MM.1S (cell line): ENCODE data around the gene CDK6.

ENCODE experiments used
- DNase-seq: peaks from one replicate; pipeline ENCODE4 v3.0.0-alpha.2; 2015
- H2AFZ ChIP-seq: fragments of 300-600 bp; sonication (generic); 2 replicates; pipeline ENCODE4 v1.6.0; 2016; ENCODE audit warnings: antibody characterized with exemption, low read length
- H3F3A ChIP-seq: fragments of 300-600 bp; sonication (generic); 2 replicates; pipeline ENCODE4 v1.6.1; 2016; ENCODE audit warnings: mild to moderate bottlenecking, antibody characterized with exemption, low read length, moderate library complexity, mixed read lengths; ENCODE audit not compliant: insufficient read depth
- H3K27ac ChIP-seq: fragments of 300-600 bp; sonication (generic); 2 replicates; pipeline ENCODE4 v1.5.1; 2016; ENCODE audit warnings: mild to moderate bottlenecking, low read length
- H3K27me3 ChIP-seq: fragments of 300-600 bp; sonication (generic); replicated peaks from 2 replicates; pipeline ENCODE4 v1.6.0; 2016; ENCODE audit warnings: low read length; ENCODE audit not compliant: insufficient read depth
- H3K36me3 ChIP-seq: fragments of 300-600 bp; sonication (generic); replicated peaks from 2 replicates; pipeline ENCODE4 v1.6.1; 2016; ENCODE audit warnings: mild to moderate bottlenecking, low read length, mixed read lengths; ENCODE audit not compliant: insufficient read depth
- H3K4me1 ChIP-seq: fragments of 300-600 bp; sonication (generic); 2 replicates; pipeline ENCODE4 v1.6.1; 2016; ENCODE audit warnings: low read length, mixed read lengths
- H3K4me2 ChIP-seq: fragments of 300-600 bp; sonication (generic); 2 replicates; pipeline ENCODE4 v1.6.0; 2016; ENCODE audit warnings: low read depth, low read length
- H3K4me3 ChIP-seq: fragments of 300-600 bp; sonication (generic); 2 replicates; pipeline ENCODE4 v1.5.1; 2016; ENCODE audit warnings: low read length, mixed read lengths
- H3K79me2 ChIP-seq: fragments of 300-600 bp; sonication (generic); 2 replicates; pipeline ENCODE4 v1.6.1; 2016; ENCODE audit warnings: mixed run types, low read length, mixed read lengths
- H3K9ac ChIP-seq: fragments of 300-600 bp; sonication (generic); 2 replicates; pipeline ENCODE4 v1.6.1; 2016; ENCODE audit warnings: low read length, mixed read lengths
- H3K9me2 ChIP-seq: fragments of 300-600 bp; sonication (generic); replicated peaks from 2 replicates; pipeline ENCODE4 v1.6.1; 2016; ENCODE audit warnings: mild to moderate bottlenecking, low read length, mixed read lengths; ENCODE audit not compliant: insufficient read depth
- H3K9me3 ChIP-seq: fragments of 300-600 bp; sonication (generic); replicated peaks from 2 replicates; pipeline ENCODE4 v1.6.1; 2016; ENCODE audit warnings: mild to moderate bottlenecking, low read length, mixed read lengths; ENCODE audit not compliant: insufficient read depth
- H4K20me1 ChIP-seq: fragments of 300-600 bp; sonication (generic); 2 replicates; pipeline ENCODE4 v1.6.1; 2016; ENCODE audit warnings: mild to moderate bottlenecking, low read length, moderate library complexity, mixed read lengths; ENCODE audit not compliant: insufficient read depth
- CTCF ChIP-seq: fragments of 300-600 bp; sonication (generic); IDR thresholded peaks from 2 replicates; pipeline ENCODE4 v1.5.1; 2016; ENCODE audit warnings: antibody characterized with exemption, low read length, mixed read lengths
- EZH2 ChIP-seq: fragments of 300-600 bp; sonication (generic); optimal IDR thresholded peaks from 2 replicates; pipeline ENCODE3; 2017; ENCODE audit warnings: low read depth, mild to moderate bottlenecking, antibody characterized with exemption, low read length, mixed read lengths
- EZH2phosphoT487 ChIP-seq: fragments of 300-600 bp; sonication (generic); IDR thresholded peaks from 2 replicates; pipeline ENCODE4 v1.6.1; 2018; ENCODE audit warnings: antibody characterized with exemption, low read length

The CDK6 gene

GRCh38 chr7:92652536-92652935 lies 183.8 kb downstream of the CDK6 start:
- H3K27ac ChIP-seq, result no peak overlapping the region
- peaks cover 44% of the 10 kb centered on the region for H3K79me2 ChIP-seq
- H3K9me2 ChIP-seq, result no peaks in the 10 kb centered on the region
- no peak for TF ChIP-seq EZH2
- TF ChIP-seq EZH2phosphoT487, result no peak
- TF ChIP-seq CTCF, result no peak
- no peaks in the 10 kb centered on the region for H4K20me1 ChIP-seq
- H3F3A ChIP-seq, result no peaks in the 10 kb centered on the region
- H3K9me3 ChIP-seq, result no peaks in the 10 kb centered on the region
- no peak for DNase-seq
- no peak overlapping the region for H3K9ac ChIP-seq
- no peak overlapping the region for H2AFZ ChIP-seq
- H3K27me3 ChIP-seq, result no peaks in the 10 kb centered on the region
- no peak overlapping the region for H3K4me3 ChIP-seq
- H3K4me2 ChIP-seq, result no peak overlapping the region
- H3K36me3 ChIP-seq, result no peaks in the 10 kb centered on the region
- no peaks in the 10 kb centered on the region for H3K4me1 ChIP-seq

- Histone ChIP-seq H3K9me2 (no peaks in the 10 kb centered on the region), H3K4me2 (no peak overlapping the region), H3K79me2 (peaks cover 49% of the 10 kb centered on the region), H2AFZ (no peak overlapping the region), H4K20me1 (no peaks in the 10 kb centered on the region), H3F3A (no peaks in the 10 kb centered on the region), H3K27ac (no peak overlapping the region), H3K27me3 (no peaks in the 10 kb centered on the region), H3K9ac (no peak overlapping the region), H3K36me3 (no peaks in the 10 kb centered on the region), H3K9me3 (no peaks in the 10 kb centered on the region), H3K4me3 (no peak overlapping the region), H3K4me1 (no peaks in the 10 kb centered on the region)
- no peak for TF ChIP-seq CTCF
- no peak for TF ChIP-seq EZH2phosphoT487
- TF ChIP-seq EZH2, result no peak
- DNase-seq, result no peak
These were observed 186.0 kb downstream of the CDK6 start for GRCh38 chr7:92650391-92650790.

- Histone ChIP-seq H2AFZ (no peak overlapping the region), H3K9me2 (no peaks in the 10 kb centered on the region), H3K4me1 (no peaks in the 10 kb centered on the region), H4K20me1 (no peaks in the 10 kb centered on the region), H3F3A (no peaks in the 10 kb centered on the region), H3K27me3 (no peaks in the 10 kb centered on the region), H3K9me3 (no peaks in the 10 kb centered on the region), H3K4me2 (no peak overlapping the region), H3K79me2 (peaks cover 58% of the 10 kb centered on the region), H3K36me3 (no peaks in the 10 kb centered on the region), H3K27ac (no peak overlapping the region), H3K4me3 (no peak overlapping the region), H3K9ac (no peak overlapping the region)
- TF ChIP-seq EZH2 (no peak), CTCF (no peak)
- DNase-seq, result no peak
These were observed 188.3 kb downstream of the CDK6 start for GRCh38 chr7:92648067-92648466.

- H3K4me1 ChIP-seq, result no peaks in the 10 kb centered on the region
- no peak overlapping the region for H3K9ac ChIP-seq
- no peaks in the 10 kb centered on the region for H3K36me3 ChIP-seq
- TF ChIP-seq CTCF (no peak), EZH2 (no peak), EZH2phosphoT487 (no peak)
- no peaks in the 10 kb centered on the region for H3F3A ChIP-seq
- H3K9me3 ChIP-seq, result no peaks in the 10 kb centered on the region
- H3K79me2 ChIP-seq, result peaks cover 58% of the 10 kb centered on the region
- H2AFZ ChIP-seq, result no peak overlapping the region
- no peaks in the 10 kb centered on the region for H3K27me3 ChIP-seq
- no peaks in the 10 kb centered on the region for H3K9me2 ChIP-seq
- no peak for DNase-seq
- no peak overlapping the region for H3K4me3 ChIP-seq
- H4K20me1 ChIP-seq, result no peaks in the 10 kb centered on the region
- no peak overlapping the region for H3K4me2 ChIP-seq
- no peak overlapping the region for H3K27ac ChIP-seq
These were observed 188.7 kb downstream of the CDK6 start for GRCh38 chr7:92647652-92648051.
